ENCODE results near the gene BIRC2. TPM values are rescaled to one million over a fixed set of nuclear protein-coding genes. Genes with fewer than 3 reads are reported as not detected.

BIRC2 gene
- total RNA-seq, 2 experiments from 2014 or later, result 107 to 109 TPM

DNA sequence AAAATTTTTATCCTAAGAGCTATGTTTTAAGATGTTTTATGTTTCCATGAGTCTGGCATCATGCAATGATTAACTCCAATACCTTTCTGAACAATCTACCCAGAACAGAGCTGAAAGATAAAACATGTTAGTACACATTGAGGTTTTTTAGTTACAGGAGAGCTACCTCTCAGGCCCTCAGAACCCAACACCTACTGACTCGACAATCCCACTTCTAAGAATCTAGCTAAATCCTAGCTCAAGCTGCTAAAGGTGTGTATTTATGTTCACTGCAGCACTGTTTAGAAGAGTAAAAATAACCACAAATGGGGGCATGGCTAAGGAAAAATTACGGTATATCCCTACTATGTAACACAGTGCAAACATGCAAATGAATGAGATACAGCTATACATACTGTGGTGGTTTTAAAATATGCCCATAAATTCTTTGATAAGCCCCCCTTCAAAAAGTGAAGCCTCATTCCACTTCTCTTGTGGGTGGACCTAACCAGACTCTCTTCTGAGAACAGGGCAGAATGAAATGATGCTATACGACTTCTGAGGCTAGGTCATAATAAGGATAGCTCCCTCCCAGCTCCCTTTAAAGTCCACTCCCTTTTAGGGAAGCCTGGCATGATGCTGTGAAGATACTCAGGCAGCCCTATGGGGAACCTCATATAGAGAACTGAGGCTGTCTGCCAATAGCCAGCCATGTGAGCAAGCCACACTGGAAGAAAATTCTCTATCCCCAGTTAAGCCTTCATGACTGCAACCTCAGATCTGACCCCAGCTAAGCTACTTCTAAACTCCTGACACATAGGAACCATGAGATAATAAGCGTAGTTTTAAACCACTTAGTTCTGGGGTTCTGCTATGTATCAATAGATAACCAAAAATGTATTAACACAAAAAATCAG is 76.1 kb downstream of the BIRC2 start:
- Histone ChIP-seq H3K27ac (ENCODE audit: low read depth in 1 of 2, low read length in 2 of 2) (peak overlapping the region in 1 of 2 donors; percentile 8), H3K4me3 (ENCODE audit: low read length) (no peak overlapping the region), H3K36me3 (ENCODE audit: insufficient read depth, low read length) (peaks cover 15% of the 10 kb centered on the region), H3K4me1 (ENCODE audit: insufficient read depth, low read length) (peaks cover 53% of the 10 kb centered on the region), H3K27me3 (ENCODE audit: control insufficient read depth in 1 of 2, insufficient read depth in 2 of 2, low read length in 2 of 2) (no peaks in the 10 kb centered on the region), H3K9me3 (ENCODE audit: control insufficient read depth in 1 of 2, insufficient read depth in 1 of 2, low read length in 2 of 2) (no peaks in the 10 kb centered on the region)
- POLR2A ChIA-PET, result interaction anchor here (0.7 to 2.0 kb wide), 5 partner anchors 8 to 29 kb away, joined by 3 to 11 read pairs (median 4); no protein-coding TSS in a partner anchor
- CTCF ChIA-PET, result interaction anchor here (1.1 to 1.8 kb wide), 4 partner anchors 10 to 129 kb away, joined by 4 to 5 read pairs (median 4); no protein-coding TSS in a partner anchor
- peak overlapping the region; percentile 21 for H3K4me3 Mint-ChIP-seq
- ATAC-seq (ENCODE audit: poor library complexity) (peak; percentile 26), DNase-seq (peak in 1 of 14 experiments; percentile 28)
- intact Hi-C loops (cut with DNase I, micrococcal nuclease), result no loop called here
- H3K4me1 Mint-ChIP-seq (ENCODE audit: low read depth), result peaks cover 94% of the 10 kb centered on the region
- H3K9me3 Mint-ChIP-seq, result no peaks in the 10 kb centered on the region
- H3K36me3 Mint-ChIP-seq (ENCODE audit: low read depth), result peaks cover 50% of the 10 kb centered on the region
- H3K27me3 Mint-ChIP-seq, result no peaks in the 10 kb centered on the region
- TF ChIP-seq, protein P1, sequence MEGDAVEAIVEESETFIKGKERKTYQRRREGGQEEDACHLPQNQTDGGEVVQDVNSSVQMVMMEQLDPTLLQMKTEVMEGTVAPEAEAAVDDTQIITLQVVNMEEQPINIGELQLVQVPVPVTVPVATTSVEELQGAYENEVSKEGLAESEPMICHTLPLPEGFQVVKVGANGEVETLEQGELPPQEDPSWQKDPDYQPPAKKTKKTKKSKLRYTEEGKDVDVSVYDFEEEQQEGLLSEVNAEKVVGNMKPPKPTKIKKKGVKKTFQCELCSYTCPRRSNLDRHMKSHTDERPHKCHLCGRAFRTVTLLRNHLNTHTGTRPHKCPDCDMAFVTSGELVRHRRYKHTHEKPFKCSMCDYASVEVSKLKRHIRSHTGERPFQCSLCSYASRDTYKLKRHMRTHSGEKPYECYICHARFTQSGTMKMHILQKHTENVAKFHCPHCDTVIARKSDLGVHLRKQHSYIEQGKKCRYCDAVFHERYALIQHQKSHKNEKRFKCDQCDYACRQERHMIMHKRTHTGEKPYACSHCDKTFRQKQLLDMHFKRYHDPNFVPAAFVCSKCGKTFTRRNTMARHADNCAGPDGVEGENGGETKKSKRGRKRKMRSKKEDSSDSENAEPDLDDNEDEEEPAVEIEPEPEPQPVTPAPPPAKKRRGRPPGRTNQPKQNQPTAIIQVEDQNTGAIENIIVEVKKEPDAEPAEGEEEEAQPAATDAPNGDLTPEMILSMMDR (IDR thresholded peaks at IDR 0.05), result no peak
- peak overlapping the region; percentile 81 for H3K27ac Mint-ChIP-seq

DNA sequence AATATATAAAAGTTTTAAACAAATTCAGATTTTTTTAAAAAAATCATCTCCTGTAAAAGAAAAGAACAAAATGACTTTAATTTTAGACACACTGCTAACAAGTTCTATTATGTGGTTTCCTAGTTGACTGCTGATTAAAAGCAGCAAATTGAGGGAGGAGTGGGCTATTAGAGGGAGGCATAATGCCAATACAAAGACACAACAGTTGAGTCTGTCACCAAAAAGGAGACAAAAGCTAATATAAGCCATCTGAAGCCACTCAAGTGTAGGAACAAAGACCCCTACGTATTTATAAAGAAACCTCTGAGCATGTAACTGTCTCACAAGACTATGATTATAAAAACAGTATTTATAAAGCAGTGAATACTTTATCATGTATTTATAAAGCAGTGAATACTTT is 76.9 kb downstream of the BIRC2 start:
- Mint-ChIP-seq H3K4me1 (ENCODE audit: low read depth) (peaks cover 91% of the 10 kb centered on the region), H3K36me3 (ENCODE audit: low read depth) (peaks cover 46% of the 10 kb centered on the region)

DNA sequence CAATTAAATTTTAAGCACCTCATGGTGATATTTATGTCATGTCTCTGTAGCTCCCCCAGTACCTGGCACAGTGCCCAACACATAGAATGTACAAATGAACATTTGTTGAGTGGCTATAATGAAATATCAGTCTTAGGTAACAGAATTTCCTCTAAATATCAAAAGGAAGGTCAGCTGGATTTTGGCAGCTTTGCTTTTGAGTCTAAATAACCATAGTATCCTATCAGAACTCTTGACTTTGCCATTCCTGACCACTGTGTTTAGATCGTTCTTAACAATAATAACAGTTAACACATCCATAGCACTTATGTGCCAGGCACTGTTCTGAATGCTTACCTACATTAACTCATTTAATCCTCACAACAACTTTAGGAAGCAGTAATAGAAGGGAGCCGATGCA is 79.0 kb downstream of the BIRC2 start:
- Histone ChIP-seq H3K4me1 (ENCODE audit: insufficient read depth, low read length) (peaks cover 60% of the 10 kb centered on the region), H3K4me3 (ENCODE audit: low read length) (no peak overlapping the region), H3K9me3 (ENCODE audit: control insufficient read depth in 1 of 2, insufficient read depth in 1 of 2, low read length in 2 of 2) (no peaks in the 10 kb centered on the region), H3K27me3 (ENCODE audit: control insufficient read depth in 1 of 2, insufficient read depth in 2 of 2, low read length in 2 of 2) (no peaks in the 10 kb centered on the region), H3K27ac (ENCODE audit: low read depth in 1 of 2, low read length in 2 of 2) (no peak overlapping the region), H3K36me3 (ENCODE audit: insufficient read depth, low read length) (peaks cover 14% of the 10 kb centered on the region)
- CTCF ChIA-PET, result interaction anchor here (0.7 to 1.6 kb wide), 4 partner anchors 10 to 35 kb away, joined by 3 to 4 read pairs (median 4); no protein-coding TSS in a partner anchor
- TF ChIP-seq, protein P1 (IDR thresholded peaks at IDR 0.05), result no peak
- POLR2A ChIA-PET, result interaction anchor here (0.7 to 1.3 kb wide), 7 partner anchors 9 to 109 kb away, joined by 3 to 6 read pairs (median 3); no protein-coding TSS in a partner anchor
- H3K4me3 Mint-ChIP-seq, result no peak overlapping the region
- no peaks in the 10 kb centered on the region for H3K27me3 Mint-ChIP-seq
- ATAC-seq (ENCODE audit: poor library complexity) (no peak), DNase-seq (no peak)
- H3K4me1 Mint-ChIP-seq (ENCODE audit: low read depth), result peaks cover 91% of the 10 kb centered on the region
- H3K36me3 Mint-ChIP-seq (ENCODE audit: low read depth), result peaks cover 57% of the 10 kb centered on the region
- no peaks in the 10 kb centered on the region for H3K9me3 Mint-ChIP-seq
- intact Hi-C loops (cut with DNase I, micrococcal nuclease), result loop anchor here in 1 of 2 experiments (2.0 kb wide), 1 partner anchor 69 kb away; no protein-coding TSS in a partner anchor
- peak overlapping the region; percentile 81 for H3K27ac Mint-ChIP-seq

More for the DNA sequence above, 76.9 kb downstream of the BIRC2 start:
- ATAC-seq (ENCODE audit: poor library complexity) (no peak), DNase-seq (no peak)
- H3K4me3 ChIP-seq (ENCODE audit: low read length), result no peak overlapping the region
- H3K4me3 Mint-ChIP-seq, result no peak overlapping the region
- intact Hi-C loops (cut with DNase I, micrococcal nuclease), result no loop called here
- H3K9me3 ChIP-seq (ENCODE audit: control insufficient read depth in 1 of 2, insufficient read depth in 1 of 2, low read length in 2 of 2), result no peaks in the 10 kb centered on the region
- ChIA-PET CTCF (interaction anchor here (1.1 to 1.8 kb wide), 3 partner anchors 11 to 130 kb away, joined by 4 read pairs; no protein-coding TSS in a partner anchor), POLR2A (interaction anchor here (1.7 kb wide), 1 partner anchor 28 kb away, joined by 11 read pairs; no protein-coding TSS in a partner anchor)
- H3K4me1 ChIP-seq (ENCODE audit: insufficient read depth, low read length), result peaks cover 56% of the 10 kb centered on the region
- H3K36me3 ChIP-seq (ENCODE audit: insufficient read depth, low read length), result peaks cover 15% of the 10 kb centered on the region
- TF ChIP-seq, protein P1 (IDR thresholded peaks at IDR 0.05), result no peak
- H3K27ac ChIP-seq (ENCODE audit: low read depth in 1 of 2, low read length in 2 of 2), result no peak overlapping the region
- H3K27ac Mint-ChIP-seq, result peak overlapping the region; percentile 81
- no peaks in the 10 kb centered on the region for H3K27me3 ChIP-seq (ENCODE audit: control insufficient read depth in 1 of 2, insufficient read depth in 2 of 2, low read length in 2 of 2)
- no peaks in the 10 kb centered on the region for H3K27me3 Mint-ChIP-seq
- no peaks in the 10 kb centered on the region for H3K9me3 Mint-ChIP-seq
